Kidney (tissue), 14 donors: Measurements from ENCODE around the gene ITGB1BP1. TPM values are rescaled to one million over a fixed set of nuclear protein-coding genes. Genes with fewer than 3 reads are reported as not detected.

Experiments used
- DNase-seq, 5 donors: peaks; one replicate each; pipeline ENCODE4 v3.0.0-alpha.2; 2013 to 2020
- FAIRE-seq: peaks from 2 replicates; lab custom pipeline; 2012; peaks lifted over from hg19 to GRCh38; lab: Jason Lieb, UNC
- H3K27ac ChIP-seq, 2 donors: one replicate each; pipeline ENCODE4 v1.7.0; 2013; ENCODE audit warnings: low read depth in 2 of 2, low read length in 2 of 2, inconsistent platforms in 1 of 2
- H3K27me3 ChIP-seq: one replicate; pipeline ENCODE4 v1.7.1; 2013; ENCODE audit warnings: low read length, inconsistent platforms; ENCODE audit not compliant: control insufficient read depth, insufficient read depth
- H3K36me3 ChIP-seq, 3 donors: one replicate each; pipeline versions ENCODE4 v1.7.0 to v1.7.1; 2013; ENCODE audit warnings: low read length in 3 of 3, control low read depth in 1 of 3, inconsistent platforms in 1 of 3; ENCODE audit not compliant: insufficient read depth in 3 of 3, control insufficient read depth in 2 of 3
- H3K4me1 ChIP-seq, 3 donors: one replicate each; pipeline versions ENCODE4 v1.7.0 to v1.7.1; 2013; ENCODE audit warnings: low read length in 3 of 3, inconsistent platforms in 1 of 3, low read depth in 1 of 3; ENCODE audit not compliant: control insufficient read depth in 2 of 3, insufficient read depth in 2 of 3
- H3K4me3 ChIP-seq, 3 donors: one replicate each; pipeline versions ENCODE4 v1.7.0 to v1.8.1; 2013; ENCODE audit warnings: low read length in 3 of 3, control low read depth in 1 of 3, inconsistent platforms in 1 of 3
- H3K9ac ChIP-seq, 3 donors: one replicate each; pipeline versions ENCODE4 v1.7.0 to v1.7.1; 2013; ENCODE audit warnings: low read length in 3 of 3, control low read depth in 1 of 3, inconsistent platforms in 1 of 3
- H3K9me3 ChIP-seq, 3 donors: one replicate each; pipeline versions ENCODE4 v1.7.0 to v1.7.1; 2013; ENCODE audit warnings: low read length in 3 of 3, control low read depth in 1 of 3, inconsistent platforms in 1 of 3; ENCODE audit not compliant: control insufficient read depth in 2 of 3, insufficient read depth in 1 of 3
- CTCF ChIP-seq: IDR thresholded peaks from 3 replicates; pipeline ENCODE4 v1.5.1; 2012; ENCODE audit warnings: mild to moderate bottlenecking, moderate library complexity, borderline replicate concordance; ENCODE audit not compliant: insufficient read depth; ENCODE audit errors: extremely low read depth
- intact Hi-C: fragments of 100-400 bp; cut with DNase I; formaldehyde crosslinking; loops from one replicate; pipeline ENCODE4 v1.11.1; 2022
- polyA plus RNA-seq: library from polyadenylated mRNA; stranded (reverse); fragments of 350-450 nt; fragmentation: Illumina TruSeq; extraction: RNeasy Lipid Tissue Mini Kit (QIAGEN cat#74804); gene quantifications from one replicate; pipeline ENCODE4 v1.2.3, GENCODE V29; 2014; ENCODE audit warnings: low read depth, low replicate concordance; ENCODE audit not compliant: insufficient read depth
- total RNA-seq: library from RNA; stranded (reverse); fragmentation: NEBNext Ultra II Directional; extraction: Animal tissue kit (Norgen Biotek cat#: 25700); gene quantifications from one replicate; pipeline ENCODE4 v1.2.1, GENCODE V29; 2021
- donor health status: control.
- donor health status: control.
- donor health status: control.
- donor health status: control.
- donor health status: control.
- donor health status: DM: yes; HTN: yes; CAD: no.
- donor health status: Normal renal cell carcinoma (clear cell type).

The ITGB1BP1 gene
- total and polyA plus RNA-seq, 2 donors from 2014 or later: 67.1 to 164 TPM

GRCh38 chr2:9434489-9434888, 11.2 kb upstream of the ITGB1BP1 start:
- TF ChIP-seq CTCF: no peak
- DNase-seq: no peak
- intact Hi-C loops: no loop called here
- H3K27me3 ChIP-seq: no peaks in the 10 kb centered on the region
- no peak overlapping the region for H3K9ac ChIP-seq
- no peak overlapping the region for H3K4me3 ChIP-seq
- H3K4me1 ChIP-seq: no peaks in the 10 kb centered on the region
- no peaks in the 10 kb centered on the region for H3K9me3 ChIP-seq
- peaks cover 15 to 31% (median 18%) of the 10 kb centered on the region in 3 donors for H3K36me3 ChIP-seq
- no peak for FAIRE-seq
- no peak overlapping the region for H3K27ac ChIP-seq

- Histone ChIP-seq H3K4me1 (no peaks in the 10 kb centered on the region), H3K4me3 (no peak overlapping the region), H3K27me3 (no peaks in the 10 kb centered on the region), H3K9ac (no peak overlapping the region), H3K9me3 (no peaks in the 10 kb centered on the region), H3K27ac (no peak overlapping the region), H3K36me3 (peaks cover 8 to 20% (median 11%) of the 10 kb centered on the region in 3 donors)
- DNase-seq (no peak), FAIRE-seq (no peak)
- TF ChIP-seq CTCF: no peak
- intact Hi-C loops: no loop called here
Observed at GRCh38 chr2:9430316-9431293, 7.3 kb upstream of the ITGB1BP1 start.

DNA sequence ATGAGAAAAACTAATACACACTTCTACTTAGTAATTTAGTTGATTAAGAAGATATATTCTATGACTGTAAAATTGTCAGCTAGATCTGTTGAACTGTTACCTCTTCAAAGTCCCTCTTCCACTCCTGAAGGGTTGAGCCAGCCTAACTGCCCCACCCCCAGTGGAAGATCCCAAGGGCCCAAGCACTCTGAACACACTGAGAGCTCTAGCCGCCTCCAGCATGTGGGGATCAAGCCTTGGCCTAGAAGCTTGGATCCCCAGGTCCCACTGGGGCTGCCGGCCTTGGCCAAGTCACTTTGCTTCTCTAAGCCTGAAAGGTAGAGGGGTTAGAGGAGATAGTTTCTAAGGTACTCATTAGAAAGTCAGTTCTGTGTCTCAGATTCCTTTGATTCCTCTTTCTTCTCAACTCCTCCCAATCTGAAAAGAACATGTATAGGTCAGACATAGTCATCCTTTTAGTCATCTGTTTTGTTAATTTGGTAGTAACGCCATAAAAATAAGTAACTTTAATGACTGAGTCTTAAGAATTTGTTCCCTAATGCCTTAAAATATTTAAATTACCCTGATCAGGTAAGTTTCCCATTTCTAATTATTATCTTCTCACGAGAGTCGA, 5.7 kb upstream of the ITGB1BP1 start:
- DNase-seq (no peak), FAIRE-seq (no peak)
- peaks cover 8 to 20% (median 11%) of the 10 kb centered on the region in 3 donors for H3K36me3 ChIP-seq
- H3K4me3 ChIP-seq: no peak overlapping the region
- no peak for TF ChIP-seq CTCF
- H3K27me3 ChIP-seq: no peaks in the 10 kb centered on the region
- no peak overlapping the region for H3K27ac ChIP-seq
- H3K9me3 ChIP-seq: no peaks in the 10 kb centered on the region
- H3K9ac ChIP-seq: no peak overlapping the region
- peaks cover 3 to 9% (median 3%) of the 10 kb centered on the region in 3 donors for H3K4me1 ChIP-seq
- intact Hi-C loops: no loop called here
